K562 (cell line): Measurements from ENCODE around the gene INPP5D. TPM values are rescaled to one million over a fixed set of nuclear protein-coding genes. Genes with fewer than 3 reads are reported as not detected.

Experiments used
- ATAC-seq: fragments of 200-7000 bp; cut with Tn5 transposase; 3 replicates; pipeline ENCODE4 v1.9.1; 2020; ENCODE audit warnings: moderate library complexity
- BruUV-seq: library from RNA; stranded (reverse); fragments of 400-500 nt; replicated peaks from 2 replicates; lab custom pipeline; 2021; lab: Mats Ljungman, UMichigan
- CTCF ChIA-PET: fragments of 300-600 bp; formaldehyde crosslinking; extraction: SDS; loops from one replicate; lab custom pipeline; 2021; ENCODE audit warnings: low intra/inter-chr PET ratio; lab: Yijun Ruan, JAX
- POLR2A ChIA-PET: fragments of 300-600, 350-650 bp; sonication (Branson Sonifier 250); formaldehyde crosslinking; extraction: SDS; loops from one replicate; lab custom pipeline; 2021; ENCODE audit warnings: antibody characterized with exemption, inconsistent platforms; lab: Yijun Ruan, JAX
- DNase-seq, 4 experiments: peaks; one replicate each; pipeline versions ENCODE4 v3.0.0 to v3.0.0-alpha.2; 2011 to 2018; ENCODE audit warnings: low spot score in 3 of 4, mixed read lengths in 3 of 4; ENCODE audit errors: extremely low read depth in 1 of 4
- FAIRE-seq: peaks from 2 replicates; lab custom pipeline; 2011; peaks lifted over from hg19 to GRCh38; lab: Jason Lieb, UNC
- H2AFZ ChIP-seq: 2 replicates; pipeline ENCODE4 v1.6.0; 2011; ENCODE audit warnings: low read depth, low read length, control low read depth, inconsistent platforms
- H3K27ac ChIP-seq: fragments of 200-600 bp; 3 replicates; pipeline ENCODE4 v1.8.0; 2011; ENCODE audit warnings: low read depth, mild to moderate bottlenecking, control low read depth, inconsistent platforms, low read length, moderate library complexity, mixed read lengths; ENCODE audit errors: extremely low read depth
- H3K27me3 ChIP-seq, 2 experiments: fragments of 300-600 bp in 1 of 2; 2 replicates in 1 of 2; 3 replicates in 1 of 2; pipeline versions ENCODE4 v1.6.0 to v1.8.0; 2011; ENCODE audit warnings: inconsistent platforms in 2 of 2, low read length in 2 of 2, mild to moderate bottlenecking in 1 of 2, mixed read lengths in 1 of 2, moderate library complexity in 1 of 2; ENCODE audit not compliant: control insufficient read depth in 2 of 2, insufficient read depth in 2 of 2
- H3K36me3 ChIP-seq: fragments of 300-600 bp; 3 replicates; pipeline ENCODE4 v1.8.0; 2011; ENCODE audit warnings: mild to moderate bottlenecking, low read length, inconsistent platforms; ENCODE audit not compliant: control insufficient read depth, insufficient read depth
- H3K4me1 ChIP-seq, 2 experiments: fragments of 200-600 bp in 1 of 2; replicated peaks in 1 of 2; 2 replicates in 1 of 2; 3 replicates in 1 of 2; pipeline versions ENCODE4 v1.5.1 to v1.8.0; 2011; ENCODE audit warnings: inconsistent platforms in 2 of 2, low read length in 2 of 2, mild to moderate bottlenecking in 1 of 2, mixed read lengths in 1 of 2, moderate library complexity in 1 of 2; ENCODE audit not compliant: control insufficient read depth in 2 of 2, insufficient read depth in 2 of 2
- H3K4me2 ChIP-seq: 2 replicates; pipeline ENCODE4 v1.6.1; 2011; ENCODE audit warnings: low read length, control low read depth, inconsistent platforms, mixed read lengths; ENCODE audit not compliant: insufficient read depth
- H3K4me3 ChIP-seq: fragments of 200-600 bp; sonication (generic), shearing (Covaris generic); 2 replicates; pipeline ENCODE4 v1.5.1; 2016; ENCODE audit warnings: control low read depth, inconsistent platforms
- H3K79me2 ChIP-seq: fragments of 200-600 bp; 3 replicates; pipeline ENCODE4 v1.8.0; 2011; ENCODE audit warnings: low read length, inconsistent platforms; ENCODE audit not compliant: control insufficient read depth, insufficient read depth
- H3K9ac ChIP-seq, 2 experiments: 2 replicates each; pipeline versions ENCODE4 v1.6.0 to v1.6.1; 2011; ENCODE audit warnings: low read depth in 2 of 2, low read length in 2 of 2, control low read depth in 1 of 2, inconsistent platforms in 1 of 2, mild to moderate bottlenecking in 1 of 2, mixed read lengths in 1 of 2; ENCODE audit not compliant: insufficient read depth in 1 of 2
- H3K9me1 ChIP-seq: one replicate; pipeline ENCODE4 v1.6.0; 2011; ENCODE audit warnings: inconsistent platforms, mild to moderate bottlenecking, low read length, moderate library complexity; ENCODE audit not compliant: control insufficient read depth, insufficient read depth
- H3K9me3 ChIP-seq: replicated peaks from 2 replicates; pipeline ENCODE4 v1.5.1; 2011; ENCODE audit warnings: low read depth, low read length, inconsistent platforms; ENCODE audit not compliant: control insufficient read depth, insufficient read depth
- H4K20me1 ChIP-seq: replicated peaks from 2 replicates; pipeline ENCODE4 v1.6.1; 2011; ENCODE audit warnings: low read length, inconsistent platforms, mixed read lengths; ENCODE audit not compliant: control insufficient read depth, insufficient read depth
- CREB3 ChIP-seq: fragments of 450-650 bp; conservative IDR thresholded peaks from 2 replicates; pipeline ENCODE4 v1.6.1; 2016; ENCODE audit warnings: missing genetic modification characterization, low read depth, mild to moderate bottlenecking, missing compliant biosample characterization, moderate library complexity
- CTBP1 ChIP-seq: fragments of 450-650 bp; IDR thresholded peaks from 2 replicates; pipeline ENCODE4 v1.6.1; 2016; ENCODE audit warnings: borderline replicate concordance
- CTCF ChIP-seq, 3 experiments: IDR thresholded peaks in 2 of 3; conservative IDR thresholded peaks in 1 of 3; 2 replicates each; pipeline ENCODE4 v1.5.1; 2011 to 2012; ENCODE audit warnings: low read length in 3 of 3, mild to moderate bottlenecking in 3 of 3, control low read depth in 2 of 3, improper control_type of control experiment in 1 of 3, inconsistent platforms in 1 of 3, low read depth in 1 of 3, mixed read lengths in 1 of 3, moderate library complexity in 1 of 3; ENCODE audit not compliant: insufficient read depth in 2 of 3
- HCFC1 ChIP-seq: IDR thresholded peaks from 2 replicates; pipeline ENCODE4 v1.6.1; 2012; ENCODE audit warnings: low read depth, low read length, improper control_type of control experiment
- NR4A1 ChIP-seq, 2 experiments: fragments of 250-450 bp in 1 of 2; fragments of 450-650 bp in 1 of 2; sonication (Bioruptor Pico) in 1 of 2; IDR thresholded peaks; 2 replicates each; pipeline versions ENCODE4 v1.4.0 to v1.6.1; 2016 to 2020; ENCODE audit warnings: mild to moderate bottlenecking in 2 of 2, missing compliant biosample characterization in 1 of 2, missing genetic modification characterization in 1 of 2, moderate library complexity in 1 of 2
- PHB ChIP-seq: fragments of 250-450 bp; sonication (Bioruptor Pico); IDR thresholded peaks from 2 replicates; pipeline ENCODE4 v1.5.0; 2021
- XRCC3 ChIP-seq: fragments of 450-650 bp; IDR thresholded peaks from 2 replicates; pipeline ENCODE4 v1.6.1; 2017; ENCODE audit warnings: mild to moderate bottlenecking, moderate library complexity
- XRCC5 ChIP-seq: fragments of 200-400 bp; formaldehyde crosslinking; IDR thresholded peaks from 2 replicates; pipeline ENCODE4 v1.6.1; 2017; ENCODE audit warnings: low read depth, mild to moderate bottlenecking, low read length
- YY1 ChIP-seq, 3 experiments: IDR thresholded peaks; 2 replicates each; pipeline ENCODE4 v1.6.1; 2011; ENCODE audit warnings: low read length in 2 of 3, mild to moderate bottlenecking in 2 of 3, moderate library complexity in 2 of 3, borderline replicate concordance in 1 of 3, control low read depth in 1 of 3, low read depth in 1 of 3; ENCODE audit not compliant: insufficient read depth in 3 of 3, insufficient replicate concordance in 2 of 3, control insufficient read depth in 1 of 3, insufficient read length in 1 of 3; ENCODE audit errors: extremely low read depth in 1 of 3
- ZNF134 ChIP-seq: fragments of 250-450 bp; sonication (Bioruptor Pico); conservative IDR thresholded peaks from 2 replicates; pipeline ENCODE4 v1.4.0; 2020
- ZNF830 ChIP-seq: fragments of 250-450 bp; sonication (Bioruptor Pico); IDR thresholded peaks from 2 replicates; pipeline ENCODE4 v1.5.0; 2021; ENCODE audit warnings: mild to moderate bottlenecking
- WGBS: fragments of 100-300 bp; shearing (Covaris generic); methylation state at CpG from one replicate; pipeline ENCODE4 v1.1.6; 2016; ENCODE audit warnings: low coverage, mixed read lengths; ENCODE audit not compliant: insufficient coverage; ENCODE audit errors: missing lambda C conversion rate; 5-methylcytosine and 5-hydroxymethylcytosine counted together
- in situ Hi-C: fragments of 300-500 bp; cut with MboI; formaldehyde crosslinking; loops from 4 replicates; pipeline ENCODE4 v1.15.0; 2018; ENCODE audit warnings: inconsistent platforms, mixed read lengths
- intact Hi-C: fragments of 100-400 bp; cut with micrococcal nuclease; formaldehyde crosslinking; loops from 2 replicates; pipeline ENCODE4 v1.14.2; 2022
- polyA plus RNA-seq, 8 experiments: library from polyadenylated mRNA; depleted of rRNA in 4 of 8; stranded (reverse) in 5 of 8; unstranded in 3 of 8; fragments of >200 nt; fragmentation: Nextera tagmentation in 2 of 8; fragmentation: Illumina TruSeq in 1 of 8; extraction: Ambion mirVana in 2 of 8; extraction: Trizol in 1 of 8; gene quantifications; 2 replicates each; pipeline versions ENCODE4 v1.2.1 to v1.2.3, GENCODE V29; 2011 to 2014; ENCODE audit warnings: inconsistent platforms in 1 of 8, missing spikeins in 1 of 8
- total RNA-seq, 7 experiments: library from RNA; depleted of rRNA in 6 of 7; stranded (reverse); fragments of >200 nt in 6 of 7; fragmentation: Illumina TruSeq in 2 of 7; extraction: Trizol in 2 of 7; gene quantifications; 2 replicates each; pipeline versions ENCODE4 v1.2.1 to v1.2.3, GENCODE V29; 2011 to 2021; ENCODE audit warnings: low replicate concordance in 1 of 7
- TF ChIP-seq, protein P1 (sequence below): sonication (generic); formaldehyde crosslinking; IDR thresholded peaks from 2 replicates; pipeline ENCODE4 v1.8.0; 2022; ENCODE audit warnings: mild to moderate bottlenecking, missing genetic modification reagents
- TF ChIP-seq, protein P2 (sequence below): fragments of 250-450 bp; sonication (Bioruptor Pico); IDR thresholded peaks from 2 replicates; pipeline ENCODE4 v1.5.0; 2021

The INPP5D gene
- total and polyA plus RNA-seq, 9 of the 15 experiments (the other 6 are each of a cell fraction or from before 2014, with no cell fraction given): 0.55 to 6.2 (median 2.2) TPM

GRCh38 chr2:233119806-233120205 is 59.7 kb downstream of the INPP5D start (continued):
- no peak for TF ChIP-seq XRCC3

DNA sequence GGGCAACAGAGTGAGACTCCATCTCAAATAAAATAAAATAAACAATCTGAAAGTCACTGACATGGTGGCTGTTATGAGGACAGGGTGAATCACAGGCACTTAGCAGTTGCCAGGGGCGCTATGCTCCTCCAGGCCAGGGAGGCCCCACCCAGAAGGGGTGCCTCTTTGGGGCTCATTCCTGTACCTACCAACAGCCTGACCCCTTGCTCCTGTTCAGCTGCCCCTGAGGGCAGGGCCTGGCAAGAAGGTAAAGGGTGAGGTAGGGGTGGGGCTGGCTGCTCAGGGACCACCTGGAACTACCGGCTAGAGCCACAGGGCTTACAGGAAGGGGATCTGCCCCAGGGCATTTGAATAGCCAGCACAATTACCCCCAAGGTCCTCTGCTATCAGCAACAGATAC is 60.3 kb downstream of the INPP5D start:
- Histone ChIP-seq H3K79me2 (no peaks in the 10 kb centered on the region), H3K4me1 (peaks cover 0 to 19% of the 10 kb centered on the region in 2 experiments; a peak in 2 of 5 replicates), H3K27ac (no peak overlapping the region), H3K9me1 (no peaks in the 10 kb centered on the region), H3K27me3 (no peaks in the 10 kb centered on the region), H3K9ac (no peak overlapping the region), H2AFZ (no peak overlapping the region), H3K36me3 (no peaks in the 10 kb centered on the region), H3K9me3 (no peaks in the 10 kb centered on the region), H4K20me1 (no peaks in the 10 kb centered on the region), H3K4me2 (no peak overlapping the region), H3K4me3 (no peak overlapping the region)
- ATAC-seq (no peak), FAIRE-seq (no peak), DNase-seq (no peak)
- ChIA-PET POLR2A (no interaction called here), CTCF (no interaction called here)
- in situ Hi-C loops: no loop called here
- intact Hi-C loops: no loop called here
- TF ChIP-seq YY1 (IDR thresholded peaks at IDR 0.05; ENCODE audit: borderline replicate concordance in 1 of 3, control insufficient read depth in 1 of 3, extremely low read depth in 1 of 3, insufficient read depth in 3 of 3, insufficient read length in 1 of 3, insufficient replicate concordance in 2 of 3, low read depth in 1 of 3, low read length in 2 of 3) (no peak), CREB3 (tag) (no peak), NR4A1 (CRISPR knock-in tag; IDR thresholded peaks at IDR 0.05) (no peak), NR4A1 (tag; IDR thresholded peaks at IDR 0.05) (no peak), ZNF134 (CRISPR knock-in tag) (no peak), HCFC1 (no peak), XRCC5 (no peak), ZNF830 (CRISPR knock-in tag) (no peak), CTBP1 (no peak), PHB (CRISPR knock-in tag) (no peak), CTCF (IDR thresholded peaks at IDR 0.05 in 2 of 3, conservative IDR thresholded peaks at IDR 0.05 in 1 of 3; ENCODE audit: insufficient read depth in 2 of 3, low read depth in 1 of 3, low read length in 3 of 3) (no peak)
- TF ChIP-seq, protein P1, sequence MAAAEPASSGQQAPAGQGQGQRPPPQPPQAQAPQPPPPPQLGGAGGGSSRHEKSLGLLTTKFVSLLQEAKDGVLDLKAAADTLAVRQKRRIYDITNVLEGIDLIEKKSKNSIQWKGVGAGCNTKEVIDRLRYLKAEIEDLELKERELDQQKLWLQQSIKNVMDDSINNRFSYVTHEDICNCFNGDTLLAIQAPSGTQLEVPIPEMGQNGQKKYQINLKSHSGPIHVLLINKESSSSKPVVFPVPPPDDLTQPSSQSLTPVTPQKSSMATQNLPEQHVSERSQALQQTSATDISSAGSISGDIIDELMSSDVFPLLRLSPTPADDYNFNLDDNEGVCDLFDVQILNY (CRISPR knock-in tag): no peak
- TF ChIP-seq, protein P2, sequence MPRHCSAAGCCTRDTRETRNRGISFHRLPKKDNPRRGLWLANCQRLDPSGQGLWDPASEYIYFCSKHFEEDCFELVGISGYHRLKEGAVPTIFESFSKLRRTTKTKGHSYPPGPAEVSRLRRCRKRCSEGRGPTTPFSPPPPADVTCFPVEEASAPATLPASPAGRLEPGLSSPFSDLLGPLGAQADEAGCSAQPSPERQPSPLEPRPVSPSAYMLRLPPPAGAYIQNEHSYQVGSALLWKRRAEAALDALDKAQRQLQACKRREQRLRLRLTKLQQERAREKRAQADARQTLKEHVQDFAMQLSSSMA (CRISPR knock-in tag): no peak
- BruUV-seq: no TSS peak
- 70% methylated on average over 1 of the region's 2 CpGs for WGBS
